ENCODE results near the gene LHPP.

DNA sequence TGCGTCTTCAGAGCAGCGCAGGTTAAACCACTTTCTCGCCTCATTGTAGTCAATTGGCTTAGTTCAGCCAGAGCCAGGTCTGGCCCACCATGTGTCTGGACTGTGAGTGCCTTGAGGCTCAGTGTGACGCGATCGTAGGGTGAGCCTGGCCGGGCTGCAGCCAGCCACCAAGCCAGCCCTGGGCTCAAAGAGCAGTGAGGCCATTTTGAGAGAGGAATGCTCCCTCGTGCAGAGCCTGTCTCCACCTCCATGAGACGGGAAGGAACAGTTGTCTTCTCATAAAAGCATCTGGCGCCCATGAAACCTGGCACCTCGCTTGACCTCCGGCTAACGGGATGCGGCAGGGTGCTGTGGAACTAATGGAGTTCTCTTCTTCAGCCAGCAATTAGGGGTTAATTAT, 34.5 kb downstream of the LHPP start:
- TF ChIP-seq, protein P1, sequence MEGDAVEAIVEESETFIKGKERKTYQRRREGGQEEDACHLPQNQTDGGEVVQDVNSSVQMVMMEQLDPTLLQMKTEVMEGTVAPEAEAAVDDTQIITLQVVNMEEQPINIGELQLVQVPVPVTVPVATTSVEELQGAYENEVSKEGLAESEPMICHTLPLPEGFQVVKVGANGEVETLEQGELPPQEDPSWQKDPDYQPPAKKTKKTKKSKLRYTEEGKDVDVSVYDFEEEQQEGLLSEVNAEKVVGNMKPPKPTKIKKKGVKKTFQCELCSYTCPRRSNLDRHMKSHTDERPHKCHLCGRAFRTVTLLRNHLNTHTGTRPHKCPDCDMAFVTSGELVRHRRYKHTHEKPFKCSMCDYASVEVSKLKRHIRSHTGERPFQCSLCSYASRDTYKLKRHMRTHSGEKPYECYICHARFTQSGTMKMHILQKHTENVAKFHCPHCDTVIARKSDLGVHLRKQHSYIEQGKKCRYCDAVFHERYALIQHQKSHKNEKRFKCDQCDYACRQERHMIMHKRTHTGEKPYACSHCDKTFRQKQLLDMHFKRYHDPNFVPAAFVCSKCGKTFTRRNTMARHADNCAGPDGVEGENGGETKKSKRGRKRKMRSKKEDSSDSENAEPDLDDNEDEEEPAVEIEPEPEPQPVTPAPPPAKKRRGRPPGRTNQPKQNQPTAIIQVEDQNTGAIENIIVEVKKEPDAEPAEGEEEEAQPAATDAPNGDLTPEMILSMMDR (conservative IDR thresholded peaks at IDR 0.05), result no peak
- TF ChIP-seq EZH2 (IDR thresholded peaks at IDR 0.05; ENCODE audit: low read depth), result no peak
